Measurements from ENCODE around the gene ELMO2. TPM values are rescaled to one million over a fixed set of nuclear protein-coding genes. Genes with fewer than 3 reads are reported as not detected.
"Not testable (repeated sequence)": the region's sequence is repeated elsewhere in the genome, so short reads cannot be mapped to it uniquely, and the experiment has no call there.

Gene ELMO2
- total RNA-seq, 1 donor from 2014 or later, result 50.2 TPM

DNA sequence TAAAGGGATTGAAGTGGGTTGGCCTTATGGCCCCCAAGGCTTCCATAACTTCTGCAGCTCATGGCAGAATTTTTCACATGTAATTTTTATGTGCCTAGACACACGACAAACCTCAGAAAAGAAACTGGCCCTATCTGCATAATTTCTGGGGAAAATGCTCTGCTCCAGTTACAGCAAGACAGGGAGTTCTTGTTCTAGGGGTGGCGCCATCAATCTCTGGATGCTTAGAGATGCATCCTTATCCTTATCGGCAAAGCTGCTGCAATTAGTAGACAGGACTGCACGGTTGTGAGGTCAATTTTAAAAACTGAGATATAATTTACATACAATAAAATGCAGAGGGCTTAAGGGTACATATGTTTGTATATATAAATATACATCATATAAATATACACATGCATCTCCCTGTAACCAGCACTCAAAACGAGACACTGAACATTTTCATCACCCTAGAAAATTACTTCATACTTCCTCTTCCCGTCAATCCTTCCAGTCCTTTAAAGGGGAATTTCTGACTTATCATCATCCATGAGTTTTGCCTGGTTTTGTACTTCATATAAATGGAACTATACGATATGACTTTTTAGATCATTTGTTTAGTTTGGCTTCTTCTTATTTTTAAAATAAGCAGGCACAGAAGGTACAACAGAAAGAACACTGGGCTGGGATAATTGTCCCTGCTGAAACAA, 10.2 kb downstream of the ELMO2 start:
- Histone ChIP-seq H3K27me3 (ENCODE audit: control insufficient read depth, insufficient read depth, low read length) (no peaks in the 10 kb centered on the region), H3K4me3 (ENCODE audit: low read depth, low read length) (no peak overlapping the region), H3K36me3 (ENCODE audit: control insufficient read depth, insufficient read depth, low read length) (no peaks in the 10 kb centered on the region)
- DNase-seq (ENCODE audit: low read depth), result no peak
- no peak for TF ChIP-seq CTCF (IDR thresholded peaks at IDR 0.05; ENCODE audit: insufficient read depth, low read length, poor library complexity, severe bottlenecking)

DNA sequence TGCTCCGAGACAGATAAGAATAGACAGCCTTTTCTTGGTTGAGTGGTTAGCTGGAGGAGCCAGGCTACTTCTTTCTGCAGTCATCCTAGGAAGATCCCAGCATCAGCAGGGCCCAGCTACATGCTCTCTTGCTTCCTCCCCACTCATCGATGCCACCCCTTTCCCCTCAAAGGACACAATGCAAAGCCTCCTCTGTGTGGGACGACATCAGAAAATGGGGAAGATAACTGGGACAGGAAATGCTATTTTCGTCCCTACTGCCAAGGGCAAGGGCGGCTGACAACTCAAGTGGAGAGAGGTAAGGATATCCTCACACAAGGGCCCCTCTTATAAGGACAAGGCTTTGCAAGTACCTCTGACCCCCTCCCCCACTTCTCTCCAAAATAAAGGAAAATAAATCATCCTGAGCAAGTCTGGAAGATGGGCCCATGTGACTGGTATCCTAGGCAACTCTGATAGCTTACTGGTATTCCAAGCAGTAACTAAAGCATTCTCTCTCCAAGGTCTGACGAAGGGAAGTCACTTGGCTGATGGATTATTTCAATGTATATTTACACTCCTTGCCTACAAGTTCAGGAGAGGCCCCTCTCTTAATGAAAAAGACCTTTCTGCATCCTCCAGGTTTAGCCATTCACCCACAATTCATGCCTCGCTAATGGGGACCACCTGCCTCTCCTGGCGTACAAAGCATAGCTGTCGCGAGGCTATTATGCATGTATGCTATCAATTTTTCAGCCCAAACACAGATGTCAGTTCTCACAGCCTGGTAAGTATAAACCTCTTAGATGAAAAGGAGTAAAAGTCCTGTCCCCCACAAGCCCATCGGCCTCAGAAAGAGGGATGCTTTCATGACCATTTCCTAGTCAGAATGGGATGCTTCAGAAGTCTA, 11.3 kb downstream of the ELMO2 start:
- Histone ChIP-seq H3K27me3 (ENCODE audit: control insufficient read depth, insufficient read depth, low read length) (no peaks in the 10 kb centered on the region), H3K36me3 (ENCODE audit: control insufficient read depth, insufficient read depth, low read length) (no peaks in the 10 kb centered on the region), H3K4me3 (ENCODE audit: low read depth, low read length) (no peak overlapping the region)
- TF ChIP-seq CTCF (IDR thresholded peaks at IDR 0.05; ENCODE audit: insufficient read depth, low read length, poor library complexity, severe bottlenecking), result no peak
- no peak for DNase-seq (ENCODE audit: low read depth)

GRCh38 chr20:46393967-46394366, 12.4 kb downstream of the ELMO2 start:
- TF ChIP-seq CTCF (IDR thresholded peaks at IDR 0.05; ENCODE audit: insufficient read depth, low read length, poor library complexity, severe bottlenecking), result no peak
- Histone ChIP-seq H3K4me3 (ENCODE audit: low read depth, low read length) (no peak overlapping the region), H3K36me3 (ENCODE audit: control insufficient read depth, insufficient read depth, low read length) (no peaks in the 10 kb centered on the region), H3K27me3 (ENCODE audit: control insufficient read depth, insufficient read depth, low read length) (no peaks in the 10 kb centered on the region)
- DNase-seq (ENCODE audit: low read depth), result no peak

GRCh38 chr20:46388937-46389336, 17.5 kb downstream of the ELMO2 start:
- no peak overlapping the region for H3K4me3 ChIP-seq (ENCODE audit: low read depth, low read length)
- no peak for TF ChIP-seq CTCF (IDR thresholded peaks at IDR 0.05; ENCODE audit: insufficient read depth, low read length, poor library complexity, severe bottlenecking)
- H3K36me3 ChIP-seq (ENCODE audit: control insufficient read depth, insufficient read depth, low read length), result no peaks in the 10 kb centered on the region
- DNase-seq (ENCODE audit: low read depth), result no peak
- no peaks in the 10 kb centered on the region for H3K27me3 ChIP-seq (ENCODE audit: control insufficient read depth, insufficient read depth, low read length)

- no peak for TF ChIP-seq CTCF (IDR thresholded peaks at IDR 0.05; ENCODE audit: insufficient read depth, low read length, poor library complexity, severe bottlenecking)
- no peak for DNase-seq (ENCODE audit: low read depth)
- no peak overlapping the region for H3K4me3 ChIP-seq (ENCODE audit: low read depth, low read length)
- H3K27me3 ChIP-seq (ENCODE audit: control insufficient read depth, insufficient read depth, low read length), result no peaks in the 10 kb centered on the region
- no peaks in the 10 kb centered on the region for H3K36me3 ChIP-seq (ENCODE audit: control insufficient read depth, insufficient read depth, low read length)
Measured at GRCh38 chr20:46388201-46388836, 18.1 kb downstream of the ELMO2 start.

DNA sequence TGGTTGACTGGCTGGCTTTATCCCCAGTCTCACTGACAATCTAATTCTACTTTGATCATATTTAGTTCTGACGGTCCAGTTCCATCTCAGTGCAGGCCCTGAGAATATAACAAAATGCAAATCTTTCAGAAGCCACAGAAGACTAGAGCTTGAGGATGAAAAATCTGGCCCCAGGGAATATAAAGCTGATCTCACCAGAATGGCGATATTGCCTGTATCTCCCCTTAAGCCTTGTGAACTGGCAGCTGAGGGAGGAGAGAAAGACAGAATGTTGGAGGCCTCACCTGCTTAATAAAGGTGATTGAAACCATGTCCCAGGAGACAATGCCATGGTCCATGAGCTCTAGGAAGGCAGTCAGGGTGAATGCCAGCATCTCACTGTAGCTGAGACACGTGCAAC, 19.4 kb downstream of the ELMO2 start:
- not testable (repeated sequence) for H3K4me3 ChIP-seq (ENCODE audit: low read depth, low read length); H3K36me3 ChIP-seq (ENCODE audit: control insufficient read depth, insufficient read depth, low read length); H3K27me3 ChIP-seq (ENCODE audit: control insufficient read depth, insufficient read depth, low read length); DNase-seq (ENCODE audit: low read depth)

All from kidney epithelial cell (primary cell).